ENCODE results near the gene CEP250.
A peak's percentile ranks its signal among the peaks of the same experiment; 100 is the strongest.
"Not testable (repeated sequence)": the region's sequence is repeated elsewhere in the genome, so short reads cannot be mapped to it uniquely, and the experiment has no call there.

Gene CEP250, protein sequence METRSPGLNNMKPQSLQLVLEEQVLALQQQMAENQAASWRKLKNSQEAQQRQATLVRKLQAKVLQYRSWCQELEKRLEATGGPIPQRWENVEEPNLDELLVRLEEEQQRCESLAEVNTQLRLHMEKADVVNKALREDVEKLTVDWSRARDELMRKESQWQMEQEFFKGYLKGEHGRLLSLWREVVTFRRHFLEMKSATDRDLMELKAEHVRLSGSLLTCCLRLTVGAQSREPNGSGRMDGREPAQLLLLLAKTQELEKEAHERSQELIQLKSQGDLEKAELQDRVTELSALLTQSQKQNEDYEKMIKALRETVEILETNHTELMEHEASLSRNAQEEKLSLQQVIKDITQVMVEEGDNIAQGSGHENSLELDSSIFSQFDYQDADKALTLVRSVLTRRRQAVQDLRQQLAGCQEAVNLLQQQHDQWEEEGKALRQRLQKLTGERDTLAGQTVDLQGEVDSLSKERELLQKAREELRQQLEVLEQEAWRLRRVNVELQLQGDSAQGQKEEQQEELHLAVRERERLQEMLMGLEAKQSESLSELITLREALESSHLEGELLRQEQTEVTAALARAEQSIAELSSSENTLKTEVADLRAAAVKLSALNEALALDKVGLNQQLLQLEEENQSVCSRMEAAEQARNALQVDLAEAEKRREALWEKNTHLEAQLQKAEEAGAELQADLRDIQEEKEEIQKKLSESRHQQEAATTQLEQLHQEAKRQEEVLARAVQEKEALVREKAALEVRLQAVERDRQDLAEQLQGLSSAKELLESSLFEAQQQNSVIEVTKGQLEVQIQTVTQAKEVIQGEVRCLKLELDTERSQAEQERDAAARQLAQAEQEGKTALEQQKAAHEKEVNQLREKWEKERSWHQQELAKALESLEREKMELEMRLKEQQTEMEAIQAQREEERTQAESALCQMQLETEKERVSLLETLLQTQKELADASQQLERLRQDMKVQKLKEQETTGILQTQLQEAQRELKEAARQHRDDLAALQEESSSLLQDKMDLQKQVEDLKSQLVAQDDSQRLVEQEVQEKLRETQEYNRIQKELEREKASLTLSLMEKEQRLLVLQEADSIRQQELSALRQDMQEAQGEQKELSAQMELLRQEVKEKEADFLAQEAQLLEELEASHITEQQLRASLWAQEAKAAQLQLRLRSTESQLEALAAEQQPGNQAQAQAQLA (N-terminal part only)

DNA sequence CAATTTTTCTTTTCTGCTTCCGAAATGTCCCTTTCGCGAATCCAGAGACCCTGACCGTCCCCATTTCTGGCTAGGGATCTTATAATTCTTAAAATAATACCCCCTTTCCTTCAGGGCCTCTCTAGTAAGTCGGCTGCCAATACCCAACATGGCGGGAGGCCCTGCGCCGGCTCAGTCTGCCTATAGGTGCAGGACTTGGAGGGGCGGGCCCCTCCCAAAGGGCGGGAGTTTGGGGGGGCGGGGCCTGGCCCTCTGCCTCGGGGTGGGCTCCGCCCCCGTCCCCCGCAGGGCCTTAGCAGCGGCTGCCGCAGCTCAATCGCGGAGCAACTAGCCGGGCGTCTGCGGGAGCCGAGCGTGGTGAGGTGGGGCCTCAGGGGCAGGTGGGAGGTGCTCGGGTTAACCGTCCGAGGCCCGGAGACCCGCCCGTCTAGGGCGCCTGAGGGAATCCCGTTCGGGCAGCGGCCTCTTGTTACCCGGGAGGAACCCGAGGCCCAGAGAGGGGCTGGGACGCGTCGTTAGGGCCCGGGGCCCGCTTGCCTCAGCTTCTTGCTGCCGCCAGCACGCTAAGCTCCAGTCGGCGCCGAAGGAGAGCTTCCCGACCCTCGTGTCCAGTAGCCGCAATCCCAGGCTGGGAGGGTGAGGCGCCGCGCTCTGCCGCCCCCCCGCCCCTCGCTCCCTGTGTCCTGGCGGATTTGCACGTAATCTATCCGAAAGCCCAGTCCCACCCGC lies at the start of gene CEP250:
CEP250 (plus strand) TSS at position 718 of the 729 bp plus-strand sequence. CDS start 6,770 bp downstream, outside the sequence.
- DNase-seq, result peak; percentile 93

DNA sequence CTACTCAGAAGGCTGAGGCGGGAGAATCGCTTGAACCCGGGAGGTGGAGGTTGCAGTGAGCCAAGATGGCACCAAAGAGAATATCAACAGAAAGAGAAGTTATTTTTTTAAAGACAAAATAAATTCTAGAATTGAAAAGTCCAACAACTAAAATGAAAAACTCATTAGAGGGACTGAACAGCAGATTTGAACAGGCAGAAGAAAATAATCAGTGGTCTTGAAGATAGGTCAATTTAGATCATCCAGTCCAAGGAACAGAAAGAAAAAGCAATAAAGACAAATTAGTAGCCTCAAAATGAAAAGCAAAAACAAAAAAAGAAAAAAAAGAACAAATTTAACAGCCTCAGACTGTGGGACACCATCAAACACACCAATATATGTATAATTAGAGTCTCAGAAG lies 49.6 kb upstream of the CEP250 start:
- DNase-seq, result no peak

DNA sequence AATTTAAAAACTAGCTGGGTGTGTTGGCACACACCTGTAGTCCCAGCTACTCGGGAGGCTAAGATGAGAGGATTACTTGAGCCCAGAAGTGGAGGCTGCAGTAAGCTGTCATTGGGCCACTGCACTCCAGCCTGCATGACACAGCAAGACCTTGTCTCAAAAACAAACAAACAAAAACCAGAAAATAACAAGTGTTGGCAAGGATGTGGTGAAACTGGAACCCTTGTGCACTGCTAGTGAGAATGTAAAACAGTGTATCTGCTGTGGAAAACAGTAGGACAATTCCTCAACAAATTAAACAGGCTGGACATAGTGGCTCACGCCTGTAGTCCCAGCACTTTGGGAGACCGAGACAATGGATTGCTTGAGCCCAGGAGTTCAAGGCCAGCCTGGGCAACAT lies 47.1 kb upstream of the CEP250 start:
- DNase-seq, result no peak

DNA sequence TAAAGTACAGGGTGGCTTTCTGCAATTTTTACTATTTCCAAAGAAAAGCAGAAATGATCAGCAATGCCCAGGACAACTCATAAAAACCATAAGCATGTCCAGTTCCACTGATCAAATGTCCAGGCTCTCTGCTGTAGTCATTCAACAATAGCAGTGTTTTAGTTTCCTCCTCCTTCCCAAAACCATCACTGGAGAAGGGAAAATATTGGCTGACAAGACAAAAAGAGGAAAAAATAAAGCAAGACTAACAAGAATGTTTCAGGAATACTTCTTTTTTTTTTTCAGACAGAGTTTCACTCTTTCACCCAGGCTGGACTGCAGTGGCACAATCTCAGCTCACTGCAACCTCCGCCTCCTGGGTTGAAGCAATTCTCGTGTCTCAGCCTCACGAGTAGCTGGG lies 45.9 kb upstream of the CEP250 start:
- DNase-seq, result no peak

DNA sequence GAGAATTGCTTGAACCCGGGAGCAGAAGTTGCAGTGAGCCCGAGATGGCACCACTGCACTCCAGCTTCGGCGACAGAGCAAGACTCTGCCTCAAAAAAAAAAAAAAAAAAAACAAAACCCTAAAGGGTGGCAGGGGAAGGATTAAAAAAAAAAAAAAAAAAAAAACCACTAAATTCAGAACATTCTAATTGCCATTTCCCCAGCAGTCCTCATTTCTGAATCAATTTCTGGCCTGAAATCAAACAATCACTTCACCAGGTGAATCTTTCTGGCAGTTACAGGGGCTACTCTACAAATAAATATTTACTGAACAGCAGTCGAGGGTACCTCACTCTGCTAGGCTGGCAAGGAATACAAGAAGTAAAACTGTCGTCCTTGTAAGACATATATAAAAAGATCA lies 44.8 kb upstream of the CEP250 start:
- no peak for DNase-seq

DNA sequence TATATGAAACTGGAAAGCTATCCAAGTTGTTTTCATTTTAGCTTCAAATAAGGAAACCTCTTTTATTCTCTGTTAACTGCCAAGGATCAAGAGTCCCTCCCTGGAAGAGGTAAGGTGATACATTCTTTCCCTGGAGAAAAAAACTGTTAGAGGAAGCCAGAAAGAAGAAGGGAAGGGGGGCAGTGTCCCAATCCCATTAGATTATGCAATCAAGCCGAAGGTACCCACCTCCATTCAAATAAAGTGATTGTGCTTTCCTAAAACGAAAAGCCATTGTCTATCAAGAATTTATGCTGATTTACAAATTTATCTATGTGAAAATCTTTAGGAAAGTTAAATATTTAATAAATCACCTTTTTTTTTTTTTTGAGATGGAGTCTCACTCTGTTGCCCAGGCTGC lies 34.1 kb upstream of the CEP250 start:
- no peak for DNase-seq

DNA sequence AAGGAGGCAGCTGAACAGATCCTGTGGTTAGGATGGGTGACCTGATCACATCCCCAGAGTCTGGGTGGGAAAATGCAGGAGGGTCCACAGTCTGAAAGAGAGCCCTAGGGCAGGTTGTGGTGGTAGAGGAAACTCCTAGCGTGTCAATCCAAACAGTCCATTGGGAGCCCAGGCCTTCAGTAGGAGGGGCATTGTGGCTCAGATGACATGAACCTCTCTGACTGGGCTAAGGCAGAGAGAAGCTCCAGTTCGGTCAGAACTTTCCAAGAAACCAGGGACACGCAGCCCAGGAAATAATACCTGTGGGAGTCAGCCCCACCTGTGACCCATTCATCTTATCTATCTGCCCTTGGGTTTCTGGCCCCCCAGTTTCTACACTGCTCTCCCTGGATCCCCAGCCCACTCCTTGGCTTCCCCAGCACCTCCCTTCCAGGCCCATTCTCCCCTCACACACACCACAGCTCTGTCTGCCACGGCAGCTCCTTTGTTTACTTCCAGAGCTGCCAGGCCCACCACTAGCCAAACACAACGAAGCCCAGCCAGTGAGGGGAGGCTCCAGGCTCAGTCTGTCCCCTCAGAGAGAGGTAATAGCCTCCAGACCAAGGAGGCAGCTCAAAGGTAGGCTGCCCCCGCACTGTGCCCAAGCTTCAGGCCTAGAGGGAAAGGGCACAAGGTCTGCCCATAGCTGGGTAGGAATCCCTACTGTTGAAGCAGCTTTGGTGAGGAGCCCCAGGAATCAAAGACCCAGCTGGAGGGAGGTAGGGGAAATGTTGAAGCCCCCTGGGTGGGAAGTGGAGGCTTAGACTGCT lies 23.6 kb upstream of the CEP250 start:
- DNase-seq, result no peak

DNA sequence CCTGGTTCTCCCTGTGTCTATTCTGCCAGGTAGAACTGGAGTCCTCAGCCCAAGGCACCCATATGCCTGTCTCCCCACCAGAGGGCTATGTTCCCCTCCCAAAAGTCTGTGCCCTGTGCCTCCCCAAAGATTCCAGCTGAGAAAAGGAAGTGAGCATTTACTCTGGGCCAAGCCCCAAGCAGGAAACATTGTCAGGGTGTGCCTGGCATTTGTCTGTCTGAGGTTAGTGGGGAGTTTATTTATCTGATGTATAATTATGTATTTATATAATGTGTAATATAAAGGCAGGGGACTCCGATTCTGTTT lies 23.0 kb upstream of the CEP250 start:
- DNase-seq, result peak; percentile 26

DNA sequence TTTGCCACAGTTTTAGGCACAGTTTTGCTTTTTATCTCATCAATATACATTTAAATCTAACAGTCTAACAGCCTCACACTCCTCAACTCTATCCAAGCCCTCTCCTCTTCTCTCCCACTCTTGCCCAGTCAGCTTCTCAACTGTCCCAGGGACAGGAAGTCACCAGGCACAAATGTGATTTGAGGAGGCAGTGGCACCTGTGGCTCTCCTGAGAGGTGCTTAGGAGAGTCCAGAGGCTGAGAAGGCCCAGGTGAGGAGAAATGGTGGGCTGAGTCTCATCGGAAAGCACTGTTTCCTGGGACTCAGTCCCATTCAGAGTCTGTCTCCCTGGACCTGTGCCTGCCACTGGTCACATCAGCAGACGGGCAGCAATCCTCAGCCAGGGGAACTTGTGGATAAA lies 22.1 kb upstream of the CEP250 start:
- DNase-seq, result no peak

DNA sequence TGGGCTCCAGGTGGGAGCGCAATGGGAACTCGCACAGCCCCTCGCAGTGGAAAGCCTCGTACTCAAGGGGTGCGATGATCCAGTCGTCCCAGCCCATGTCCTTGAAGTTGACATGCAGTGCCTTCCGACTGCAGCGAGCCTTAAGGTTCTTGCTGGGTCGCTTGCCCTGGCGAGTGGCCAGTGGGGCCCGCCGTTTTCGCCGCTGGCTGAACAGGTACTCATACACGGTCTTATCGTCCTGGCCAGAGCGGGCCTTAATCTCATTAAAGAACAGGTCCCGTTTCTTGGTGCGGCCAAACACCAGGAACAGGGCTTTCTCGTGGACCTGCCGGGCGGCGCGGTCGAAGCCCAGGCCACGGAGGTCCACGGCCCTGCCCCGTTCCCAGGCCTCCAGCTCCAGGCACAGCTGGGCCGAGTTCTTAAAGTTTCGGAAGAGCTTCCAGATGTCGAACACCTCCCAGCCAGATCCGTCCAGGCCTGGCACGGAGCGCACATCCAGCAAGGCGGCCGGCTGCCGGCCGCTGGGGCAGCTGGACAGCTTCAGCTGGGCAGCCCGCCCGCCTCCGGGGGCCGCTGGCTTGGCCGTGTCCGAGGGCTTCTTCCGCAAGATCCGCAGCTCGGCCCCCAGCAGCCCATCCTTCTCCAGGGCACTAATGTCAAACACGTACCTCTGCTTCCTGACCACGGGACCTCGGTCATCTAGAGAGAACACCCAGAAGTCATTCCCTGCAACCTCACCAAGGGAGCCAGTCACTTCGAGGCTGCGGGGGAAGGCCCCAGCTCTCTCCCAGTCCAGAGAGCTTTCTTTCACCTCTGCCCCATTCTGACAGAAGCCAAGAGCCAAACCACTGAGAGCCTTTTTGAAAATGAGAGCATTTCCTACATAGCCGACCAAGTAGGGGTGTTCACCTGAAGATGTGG lies 21.1 kb upstream of the CEP250 start:
- DNase-seq, result no peak

DNA sequence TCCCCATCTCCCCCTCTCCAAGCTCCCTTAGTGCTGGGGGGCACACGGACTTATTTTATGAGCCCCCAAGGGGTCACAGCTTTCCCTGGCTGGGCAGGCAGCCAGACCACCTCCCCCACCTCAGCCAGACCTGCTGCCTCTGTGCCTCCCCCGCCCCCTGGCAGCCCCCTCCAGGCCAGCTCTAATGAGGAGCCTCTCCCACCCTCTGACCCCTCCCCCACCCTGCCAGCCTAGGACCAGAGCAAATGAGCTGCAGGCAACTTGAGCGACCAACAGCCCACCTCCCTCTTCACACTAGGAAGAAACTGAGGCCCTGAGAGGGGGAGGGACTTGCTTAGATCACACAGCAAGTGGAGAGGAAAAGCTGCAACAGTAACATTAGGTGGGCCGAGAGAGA lies 19.2 kb upstream of the CEP250 start:
- DNase-seq, result no peak

DNA sequence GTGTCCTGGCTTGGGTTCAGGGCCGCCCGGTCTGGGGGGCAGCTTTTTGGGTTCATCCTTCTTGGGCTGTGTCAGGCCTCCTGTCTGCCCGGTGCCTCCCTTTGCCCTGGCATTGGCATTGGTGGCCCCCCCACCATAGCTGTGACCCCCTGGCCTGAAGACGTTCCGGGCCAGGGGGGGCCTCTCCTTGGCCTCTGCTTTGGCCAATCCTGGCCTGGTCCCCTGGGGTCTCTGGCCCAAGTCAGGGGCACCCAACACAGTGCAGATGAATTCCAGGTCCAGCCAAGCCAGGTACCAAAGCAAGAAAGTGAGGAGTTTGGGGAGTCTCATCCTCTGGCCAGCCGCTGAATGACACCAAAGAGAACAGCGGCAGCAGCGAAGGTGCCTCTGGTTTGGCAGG lies 17.8 kb upstream of the CEP250 start:
- no peak for DNase-seq

DNA sequence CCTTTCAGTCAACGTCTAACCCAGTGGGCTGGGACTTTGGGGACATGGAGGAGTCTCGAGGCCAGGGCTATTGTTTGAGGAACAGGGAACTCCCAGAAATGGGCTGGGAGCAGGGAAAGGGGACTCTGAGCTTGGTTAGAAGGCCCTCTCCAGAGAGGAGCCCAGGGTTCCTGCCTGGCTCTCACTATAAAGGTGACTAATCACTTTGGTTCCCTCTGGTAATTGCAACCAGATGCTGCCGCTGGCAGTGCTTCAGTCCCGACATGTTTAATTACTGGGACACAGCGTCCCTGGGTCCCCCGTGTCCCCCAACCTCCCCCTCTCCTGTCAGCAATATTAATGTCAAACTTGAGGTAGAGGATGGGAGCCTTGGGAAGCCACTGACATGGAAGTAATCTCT lies 12.4 kb upstream of the CEP250 start:
- DNase-seq, result no peak

DNA sequence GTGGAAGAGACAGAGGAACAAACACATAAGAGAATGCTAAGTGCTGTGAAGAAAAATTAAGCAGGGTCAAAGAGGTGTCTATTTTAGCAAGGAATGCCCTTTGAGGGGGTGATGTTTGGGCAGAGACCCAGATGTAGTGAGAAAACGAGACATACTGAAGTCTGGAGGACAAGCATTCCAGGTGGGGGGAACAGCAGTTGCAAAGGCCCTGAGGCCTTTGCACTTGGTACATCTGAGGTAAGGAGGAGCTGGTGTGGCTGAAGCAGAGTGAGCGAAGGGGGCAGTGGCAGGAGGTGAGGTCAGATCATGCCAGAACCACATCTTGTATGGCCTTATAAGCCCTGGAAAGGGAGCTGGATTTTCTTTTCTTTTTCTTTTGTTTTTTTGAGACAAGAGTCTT lies 11.2 kb upstream of the CEP250 start:
- no peak for DNase-seq

DNA sequence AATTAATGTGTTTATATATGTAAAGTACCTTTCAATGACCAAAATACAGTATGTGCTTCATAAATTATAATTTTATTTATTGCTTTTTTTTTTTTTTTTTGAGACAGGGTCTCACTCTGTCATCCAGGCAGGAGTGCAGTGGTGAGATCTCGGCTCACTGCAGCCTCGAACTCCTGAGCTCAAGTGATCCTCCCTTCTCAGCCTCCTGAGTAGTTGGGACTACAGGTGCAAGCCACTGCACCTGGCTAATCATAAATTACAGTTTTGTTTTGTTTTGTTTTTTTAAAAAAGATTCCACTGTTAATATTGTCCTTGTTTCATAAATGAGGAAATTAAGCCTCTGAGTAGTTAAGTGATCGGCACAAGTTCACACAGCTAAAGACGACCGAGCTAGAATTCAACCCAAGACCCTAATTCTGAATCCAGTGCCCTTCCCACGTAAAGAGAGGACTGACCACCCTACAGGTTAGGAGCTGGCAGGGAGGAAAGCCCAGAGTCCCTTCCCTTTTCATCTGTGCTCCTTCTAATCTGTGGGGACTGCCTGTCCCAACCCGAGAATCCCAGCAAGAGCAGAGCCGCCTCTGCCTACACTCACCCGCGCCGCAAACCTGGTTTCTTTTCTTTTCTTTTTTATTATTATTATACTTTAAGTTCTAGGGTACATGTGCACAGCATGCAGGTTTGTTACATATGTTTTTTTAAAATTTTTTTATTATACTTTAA lies 8.9 kb upstream of the CEP250 start:
- DNase-seq, result no peak

DNA sequence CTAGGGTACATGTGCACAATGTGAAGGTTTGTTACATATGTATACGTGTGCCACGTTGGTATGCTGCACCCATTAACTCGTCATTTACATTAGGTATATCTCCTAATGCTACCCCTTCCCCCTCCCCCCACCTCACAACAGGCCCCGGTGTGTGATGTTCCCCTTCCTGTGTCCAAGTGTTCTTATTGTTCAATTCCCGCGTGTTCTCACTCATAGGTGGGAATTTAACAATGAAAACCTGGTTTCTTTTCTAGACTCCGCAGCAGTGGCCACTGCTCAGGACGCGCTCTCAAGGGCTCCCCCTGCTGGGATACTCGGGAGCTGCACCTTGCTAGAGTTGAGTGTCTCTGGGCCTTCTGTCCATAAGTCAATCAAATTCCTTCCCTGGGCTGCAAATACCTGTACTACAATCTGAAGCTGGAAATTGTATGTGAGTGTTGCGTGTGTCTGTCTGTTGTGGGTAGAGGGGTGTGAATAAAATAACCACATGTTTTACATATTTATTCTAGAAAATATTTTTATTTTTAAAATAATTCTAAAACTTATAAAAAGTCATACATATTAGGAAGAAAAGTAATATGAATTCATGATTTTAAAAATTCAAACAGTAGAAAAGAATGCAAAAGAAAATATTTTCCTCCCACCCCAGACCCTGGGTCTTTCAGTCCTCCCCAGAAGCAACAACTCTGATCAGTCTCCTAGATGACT lies 8.2 kb upstream of the CEP250 start:
- DNase-seq, result peak; percentile 73

DNA sequence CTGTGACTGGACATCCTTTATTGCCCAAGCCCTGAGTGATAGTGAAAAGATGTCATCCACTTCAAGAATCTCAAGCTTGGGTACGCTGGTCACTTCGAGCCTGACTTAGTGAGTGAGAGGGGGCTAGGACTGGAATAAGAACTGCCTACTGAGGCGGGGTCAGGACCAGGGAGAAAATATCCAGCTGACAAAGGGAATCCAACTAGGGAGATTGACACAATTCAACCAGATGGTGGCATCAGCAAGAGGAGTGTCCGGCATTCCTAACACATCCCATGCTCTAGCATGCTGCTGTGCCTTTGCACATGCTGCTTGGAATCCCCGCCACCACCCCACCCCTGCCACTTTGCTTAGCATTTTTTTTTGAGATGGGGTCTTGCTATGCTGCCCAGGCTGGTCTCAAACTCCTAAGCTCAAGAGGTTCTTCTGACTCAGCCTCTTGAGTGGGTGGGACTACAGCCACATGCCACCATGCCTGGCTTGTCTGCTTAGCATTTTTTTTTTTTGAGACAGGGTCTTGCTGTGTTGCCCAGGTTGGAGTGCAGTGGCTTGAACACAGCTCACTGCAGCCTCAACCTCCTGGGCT lies 6.5 kb upstream of the CEP250 start:
- DNase-seq, result no peak

DNA sequence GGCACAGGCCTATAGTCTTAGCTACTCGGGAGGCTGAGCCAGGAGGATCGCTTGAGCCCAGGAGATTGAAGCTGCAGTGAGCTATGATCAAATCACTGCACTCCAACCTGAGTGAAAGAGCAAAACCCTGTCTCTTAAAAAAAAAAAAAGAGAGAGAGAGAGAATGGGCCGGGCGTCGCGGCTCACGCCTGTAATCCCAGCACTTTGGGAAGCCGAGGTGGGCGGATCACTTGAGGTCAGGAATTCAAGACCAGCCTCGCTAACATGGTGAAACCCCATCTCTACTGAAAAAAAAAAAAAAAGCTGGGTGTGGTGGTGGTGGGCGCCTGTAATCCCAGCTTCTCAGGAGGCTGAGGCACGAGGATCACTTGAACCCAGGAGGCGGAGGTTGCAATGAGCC lies 5.5 kb upstream of the CEP250 start:
- not testable (repeated sequence) for DNase-seq

DNA sequence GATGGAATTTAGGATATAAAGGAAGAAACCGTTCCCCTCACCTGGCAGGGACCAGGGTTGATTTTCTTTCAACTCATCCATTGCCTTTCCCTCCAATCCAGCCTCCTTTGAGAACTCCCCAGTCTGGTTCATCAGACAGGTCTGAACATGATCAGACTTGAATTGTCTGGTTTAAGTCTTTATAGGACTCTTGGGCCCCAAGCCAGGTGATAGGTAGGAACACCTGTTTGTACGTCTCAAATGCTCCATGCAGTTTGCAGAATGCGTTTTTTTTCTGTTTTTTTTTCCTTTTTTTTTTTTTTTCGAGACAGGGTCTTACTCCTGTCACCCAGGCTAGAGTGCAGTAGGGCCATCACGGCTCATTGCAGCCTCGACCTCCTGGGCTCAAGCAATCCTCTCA lies 4.1 kb upstream of the CEP250 start:
- DNase-seq, result no peak

Measured in MV-4-11 (cell line).